NB4 (cell line): ENCODE measurements around the gene CYTH1.

Source experiments
- CTCF ChIP-seq: IDR thresholded peaks from one replicate; pipeline ENCODE4 v1.5.1; 2012; ENCODE audit warnings: low read depth, low read length
- POLR2A ChIP-seq: IDR thresholded peaks from 2 replicates; pipeline ENCODE4 v1.6.1; 2011; ENCODE audit warnings: mild to moderate bottlenecking; ENCODE audit not compliant: insufficient read length; ENCODE audit errors: extremely low read depth

- TF ChIP-seq CTCF (no peak), POLR2A (no peak)
These were observed 59.8 kb downstream of the CYTH1 start for GRCh38 chr17:78722246-78722761.
